Right atrium auricular region (tissue), 2 donors: ENCODE data around the gene BYSL. TPM values are rescaled to one million over a fixed set of nuclear protein-coding genes. Genes with fewer than 3 reads are reported as not detected.

Experiments used
- DNase-seq: peaks from one replicate; pipeline ENCODE4 v3.0.0-alpha.2; 2019; ENCODE audit warnings: low spot score
- H3K27ac ChIP-seq, 2 donors: fragments of 200-600 bp; sonication (generic); 1 replicate in 1 of 2; 2 replicates in 1 of 2; pipeline ENCODE4 v1.5.1; 2016 to 2019
- H3K27me3 ChIP-seq, 2 donors: fragments of 200-600 bp; sonication (generic); one replicate each; pipeline versions ENCODE4 v1.5.1 to v1.6.0; 2017 to 2019
- H3K36me3 ChIP-seq: fragments of 200-600 bp; sonication (generic); one replicate; pipeline ENCODE4 v1.5.1; 2016
- H3K4me1 ChIP-seq, 2 donors: fragments of 200-600 bp; sonication (generic); one replicate each; pipeline versions ENCODE4 v1.5.1 to v1.6.0; 2017 to 2019
- H3K4me3 ChIP-seq, 2 donors: fragments of 200-600 bp; sonication (generic); 1 replicate in 1 of 2; 2 replicates in 1 of 2; pipeline ENCODE4 v1.5.1; 2017 to 2019; ENCODE audit warnings: mild to moderate bottlenecking in 1 of 2, moderate library complexity in 1 of 2
- H3K9me3 ChIP-seq, 2 donors: fragments of 200-600 bp; sonication (generic); one replicate each; pipeline ENCODE4 v1.5.1; 2019
- CTCF ChIP-seq, 2 donors: fragments of 200-600 bp; sonication (generic); IDR thresholded peaks; one replicate each; pipeline ENCODE4 v1.5.1; 2019; ENCODE audit warnings: antibody characterized with exemption in 2 of 2
- total RNA-seq, 2 donors: library from RNA; depleted of rRNA; stranded (reverse); fragments of >200 nt; gene quantifications; one replicate each; pipeline ENCODE4 v1.1.0, GENCODE V29; 2016

Gene BYSL
- total RNA-seq, 2 donors from 2014 or later, result 3.0 to 7.6 TPM

- Histone ChIP-seq H3K27ac (peak overlapping the region; percentile 85 to 90), H3K4me3 (no peak overlapping the region), H3K36me3 (peaks cover 38% of the 10 kb centered on the region), H3K4me1 (peaks cover 5 to 59% of the 10 kb centered on the region in 2 donors), H3K9me3 (no peaks in the 10 kb centered on the region), H3K27me3 (no peaks in the 10 kb centered on the region)
- no peak for TF ChIP-seq CTCF (IDR thresholded peaks at IDR 0.05)
- no peak for DNase-seq
These were observed 16.7 kb downstream of the BYSL start for GRCh38 chr6:41937861-41938574.

GRCh38 chr6:41938590-41939175, 17.4 kb downstream of the BYSL start:
- DNase-seq, result no peak
- Histone ChIP-seq H3K27me3 (no peaks in the 10 kb centered on the region), H3K27ac (peak overlapping the region; percentile 85 to 90), H3K9me3 (no peaks in the 10 kb centered on the region), H3K4me3 (no peak overlapping the region), H3K4me1 (peaks cover 5 to 59% of the 10 kb centered on the region in 2 donors), H3K36me3 (peaks cover 33% of the 10 kb centered on the region)
- no peak for TF ChIP-seq CTCF (IDR thresholded peaks at IDR 0.05)

GRCh38 chr6:41939176-41939847, 18.0 kb downstream of the BYSL start:
- peak overlapping the region; percentile 85 to 90 for H3K27ac ChIP-seq
- H3K4me3 ChIP-seq, result peak overlapping the region in 1 of 2 donors; percentile 86
- H3K9me3 ChIP-seq, result no peaks in the 10 kb centered on the region
- H3K27me3 ChIP-seq, result no peaks in the 10 kb centered on the region
- no peak for TF ChIP-seq CTCF (IDR thresholded peaks at IDR 0.05)
- peak; percentile 76 for DNase-seq
- H3K4me1 ChIP-seq, result peaks cover 5 to 59% of the 10 kb centered on the region in 2 donors
- peaks cover 26% of the 10 kb centered on the region for H3K36me3 ChIP-seq

- peaks cover 5 to 59% of the 10 kb centered on the region in 2 donors for H3K4me1 ChIP-seq
- H3K27me3 ChIP-seq, result no peaks in the 10 kb centered on the region
- H3K4me3 ChIP-seq, result peak overlapping the region; percentile 76 to 86
- H3K27ac ChIP-seq, result peak overlapping the region; percentile 85 to 90
- DNase-seq, result no peak
- peaks cover 20% of the 10 kb centered on the region for H3K36me3 ChIP-seq
- no peak for TF ChIP-seq CTCF (IDR thresholded peaks at IDR 0.05)
- H3K9me3 ChIP-seq, result no peaks in the 10 kb centered on the region
These were observed 18.8 kb downstream of the BYSL start for GRCh38 chr6:41939848-41940758.

GRCh38 chr6:41940759-41941279, 19.5 kb downstream of the BYSL start:
- H3K27me3 ChIP-seq, result no peaks in the 10 kb centered on the region
- H3K4me3 ChIP-seq, result peak overlapping the region; percentile 76 to 86
- H3K4me1 ChIP-seq, result peaks cover 5 to 57% of the 10 kb centered on the region in 2 donors
- peaks cover 12% of the 10 kb centered on the region for H3K36me3 ChIP-seq
- TF ChIP-seq CTCF (IDR thresholded peaks at IDR 0.05), result no peak
- DNase-seq, result peak; percentile 66
- no peaks in the 10 kb centered on the region for H3K9me3 ChIP-seq
- H3K27ac ChIP-seq, result peak overlapping the region; percentile 85 to 90
